ENCODE results near the gene CMTR1.

DNA sequence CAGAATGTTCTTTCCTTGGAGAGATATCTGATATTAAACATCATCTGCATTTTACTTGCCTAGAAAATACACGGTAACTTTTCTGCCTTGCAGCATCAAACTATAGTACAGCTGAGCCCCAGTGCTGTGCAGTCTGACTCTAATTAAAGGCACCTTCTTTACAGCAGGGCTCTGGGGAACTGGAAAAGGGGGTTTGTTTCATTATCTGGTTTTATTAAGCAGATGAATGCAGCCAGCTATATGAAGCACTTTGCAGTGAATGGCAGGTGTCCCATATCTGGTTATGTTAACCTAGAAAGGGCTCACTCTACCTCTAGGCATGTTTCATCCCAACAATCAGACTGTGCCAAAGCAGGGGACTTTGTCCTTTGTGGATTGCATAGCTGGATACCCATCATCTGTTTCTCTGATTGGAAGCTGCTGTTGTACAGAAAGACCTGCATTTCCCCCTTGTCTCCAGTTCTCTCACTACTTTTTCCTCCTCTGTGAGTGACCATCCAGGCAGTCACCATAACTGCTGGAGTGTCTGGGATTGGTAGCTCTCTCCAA is 39.6 kb upstream of the CMTR1 start:
- TF ChIP-seq, protein P1, sequence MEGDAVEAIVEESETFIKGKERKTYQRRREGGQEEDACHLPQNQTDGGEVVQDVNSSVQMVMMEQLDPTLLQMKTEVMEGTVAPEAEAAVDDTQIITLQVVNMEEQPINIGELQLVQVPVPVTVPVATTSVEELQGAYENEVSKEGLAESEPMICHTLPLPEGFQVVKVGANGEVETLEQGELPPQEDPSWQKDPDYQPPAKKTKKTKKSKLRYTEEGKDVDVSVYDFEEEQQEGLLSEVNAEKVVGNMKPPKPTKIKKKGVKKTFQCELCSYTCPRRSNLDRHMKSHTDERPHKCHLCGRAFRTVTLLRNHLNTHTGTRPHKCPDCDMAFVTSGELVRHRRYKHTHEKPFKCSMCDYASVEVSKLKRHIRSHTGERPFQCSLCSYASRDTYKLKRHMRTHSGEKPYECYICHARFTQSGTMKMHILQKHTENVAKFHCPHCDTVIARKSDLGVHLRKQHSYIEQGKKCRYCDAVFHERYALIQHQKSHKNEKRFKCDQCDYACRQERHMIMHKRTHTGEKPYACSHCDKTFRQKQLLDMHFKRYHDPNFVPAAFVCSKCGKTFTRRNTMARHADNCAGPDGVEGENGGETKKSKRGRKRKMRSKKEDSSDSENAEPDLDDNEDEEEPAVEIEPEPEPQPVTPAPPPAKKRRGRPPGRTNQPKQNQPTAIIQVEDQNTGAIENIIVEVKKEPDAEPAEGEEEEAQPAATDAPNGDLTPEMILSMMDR (IDR thresholded peaks at IDR 0.05; ENCODE audit: poor library complexity, severe bottlenecking) = no peak
- no peak for TF ChIP-seq EZH2 (IDR thresholded peaks at IDR 0.05; ENCODE audit: borderline replicate concordance, insufficient read depth, low read length, poor library complexity, severe bottlenecking)
- no peak for TF ChIP-seq TAF1 (IDR thresholded peaks at IDR 0.05; ENCODE audit: low read depth)
- TF ChIP-seq, protein P2, sequence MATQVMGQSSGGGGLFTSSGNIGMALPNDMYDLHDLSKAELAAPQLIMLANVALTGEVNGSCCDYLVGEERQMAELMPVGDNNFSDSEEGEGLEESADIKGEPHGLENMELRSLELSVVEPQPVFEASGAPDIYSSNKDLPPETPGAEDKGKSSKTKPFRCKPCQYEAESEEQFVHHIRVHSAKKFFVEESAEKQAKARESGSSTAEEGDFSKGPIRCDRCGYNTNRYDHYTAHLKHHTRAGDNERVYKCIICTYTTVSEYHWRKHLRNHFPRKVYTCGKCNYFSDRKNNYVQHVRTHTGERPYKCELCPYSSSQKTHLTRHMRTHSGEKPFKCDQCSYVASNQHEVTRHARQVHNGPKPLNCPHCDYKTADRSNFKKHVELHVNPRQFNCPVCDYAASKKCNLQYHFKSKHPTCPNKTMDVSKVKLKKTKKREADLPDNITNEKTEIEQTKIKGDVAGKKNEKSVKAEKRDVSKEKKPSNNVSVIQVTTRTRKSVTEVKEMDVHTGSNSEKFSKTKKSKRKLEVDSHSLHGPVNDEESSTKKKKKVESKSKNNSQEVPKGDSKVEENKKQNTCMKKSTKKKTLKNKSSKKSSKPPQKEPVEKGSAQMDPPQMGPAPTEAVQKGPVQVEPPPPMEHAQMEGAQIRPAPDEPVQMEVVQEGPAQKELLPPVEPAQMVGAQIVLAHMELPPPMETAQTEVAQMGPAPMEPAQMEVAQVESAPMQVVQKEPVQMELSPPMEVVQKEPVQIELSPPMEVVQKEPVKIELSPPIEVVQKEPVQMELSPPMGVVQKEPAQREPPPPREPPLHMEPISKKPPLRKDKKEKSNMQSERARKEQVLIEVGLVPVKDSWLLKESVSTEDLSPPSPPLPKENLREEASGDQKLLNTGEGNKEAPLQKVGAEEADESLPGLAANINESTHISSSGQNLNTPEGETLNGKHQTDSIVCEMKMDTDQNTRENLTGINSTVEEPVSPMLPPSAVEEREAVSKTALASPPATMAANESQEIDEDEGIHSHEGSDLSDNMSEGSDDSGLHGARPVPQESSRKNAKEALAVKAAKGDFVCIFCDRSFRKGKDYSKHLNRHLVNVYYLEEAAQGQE (IDR thresholded peaks at IDR 0.05; ENCODE audit: borderline replicate concordance) = no peak

All from neural cell (in vitro differentiated cells).